Brain microvascular endothelial cell (primary cell): ENCODE data around the gene GNG7.
A peak's percentile ranks its signal among the peaks of the same experiment; 100 is the strongest.
"Not testable (repeated sequence)": the region's sequence is repeated elsewhere in the genome, so short reads cannot be mapped to it uniquely, and the experiment has no call there.

Source experiments
- DNase-seq: peaks from one replicate; pipeline ENCODE4 v3.0.0-alpha.2; 2020
- H3K27ac ChIP-seq: fragments of 250-450 bp; sonication (Bioruptor Pico); 2 replicates; pipeline ENCODE4 v1.5.1; 2020; ENCODE audit warnings: mild to moderate bottlenecking, moderate library complexity
- H3K27me3 ChIP-seq: fragments of 250-450 bp; sonication (Bioruptor Pico); replicated peaks from 2 replicates; pipeline ENCODE4 v1.5.1; 2020; ENCODE audit warnings: mild to moderate bottlenecking
- H3K36me3 ChIP-seq: fragments of 250-450 bp; sonication (Bioruptor Pico); replicated peaks from 2 replicates; pipeline ENCODE4 v1.5.1; 2020; ENCODE audit warnings: mild to moderate bottlenecking
- H3K4me3 ChIP-seq: 2 replicates; pipeline ENCODE4 v1.5.1; 2011; ENCODE audit warnings: low read depth, mild to moderate bottlenecking, control low read depth, low read length, moderate library complexity
- in situ Hi-C: cut with HindIII; loops from 2 replicates; pipeline ENCODE4 v1.10.0; 2017; ENCODE audit warnings: low sequenced_read_pairs, low pct_ligation_motif_present
- TF ChIP-seq, protein P1 (sequence below): IDR thresholded peaks from 2 replicates; pipeline ENCODE4 v1.5.1; 2011; ENCODE audit warnings: low read depth, mild to moderate bottlenecking, moderate library complexity, low read length, control low read depth, inconsistent platforms; ENCODE audit errors: missing control alignments

GNG7 gene

DNA sequence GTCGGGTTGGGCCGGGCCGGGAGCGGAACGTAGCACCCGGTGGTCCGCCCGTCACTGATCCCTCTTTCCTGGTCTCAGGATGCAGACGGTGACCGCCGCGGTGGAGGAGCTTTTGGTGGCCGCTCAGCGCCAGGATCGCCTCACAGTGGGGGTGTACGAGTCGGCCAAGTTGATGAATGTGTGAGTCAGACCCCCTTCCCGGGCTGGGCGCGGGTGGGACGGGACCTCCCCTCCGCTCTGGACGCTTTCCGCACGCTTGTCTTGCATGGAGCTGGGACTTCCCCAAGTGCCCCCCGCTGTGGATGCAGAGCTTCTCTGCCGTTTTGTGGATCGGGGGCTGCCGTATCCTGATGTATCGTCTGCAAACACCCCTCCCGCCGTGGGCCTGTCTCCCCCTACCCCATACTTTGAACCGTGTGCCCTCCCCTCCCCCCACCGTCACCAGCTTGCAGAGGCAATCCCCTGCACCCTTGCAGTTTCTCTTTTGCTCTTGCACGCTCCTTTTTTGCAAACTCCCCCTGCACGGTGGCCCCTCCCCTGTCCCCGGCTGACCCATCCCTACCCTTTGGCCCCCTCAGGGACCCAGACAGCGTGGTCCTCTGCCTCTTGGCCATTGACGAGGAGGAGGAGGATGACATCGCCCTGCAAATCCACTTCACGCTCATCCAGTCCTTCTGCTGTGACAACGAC lies 225.9 kb downstream of the GNG7 start:
- peak overlapping the region; percentile 95 for H3K27ac ChIP-seq
- H3K27me3 ChIP-seq = no peaks in the 10 kb centered on the region
- peak overlapping the region; percentile 100 for H3K4me3 ChIP-seq
- H3K36me3 ChIP-seq = peaks cover 20% of the 10 kb centered on the region
- DNase-seq = peak; percentile 77
- TF ChIP-seq, protein P1, sequence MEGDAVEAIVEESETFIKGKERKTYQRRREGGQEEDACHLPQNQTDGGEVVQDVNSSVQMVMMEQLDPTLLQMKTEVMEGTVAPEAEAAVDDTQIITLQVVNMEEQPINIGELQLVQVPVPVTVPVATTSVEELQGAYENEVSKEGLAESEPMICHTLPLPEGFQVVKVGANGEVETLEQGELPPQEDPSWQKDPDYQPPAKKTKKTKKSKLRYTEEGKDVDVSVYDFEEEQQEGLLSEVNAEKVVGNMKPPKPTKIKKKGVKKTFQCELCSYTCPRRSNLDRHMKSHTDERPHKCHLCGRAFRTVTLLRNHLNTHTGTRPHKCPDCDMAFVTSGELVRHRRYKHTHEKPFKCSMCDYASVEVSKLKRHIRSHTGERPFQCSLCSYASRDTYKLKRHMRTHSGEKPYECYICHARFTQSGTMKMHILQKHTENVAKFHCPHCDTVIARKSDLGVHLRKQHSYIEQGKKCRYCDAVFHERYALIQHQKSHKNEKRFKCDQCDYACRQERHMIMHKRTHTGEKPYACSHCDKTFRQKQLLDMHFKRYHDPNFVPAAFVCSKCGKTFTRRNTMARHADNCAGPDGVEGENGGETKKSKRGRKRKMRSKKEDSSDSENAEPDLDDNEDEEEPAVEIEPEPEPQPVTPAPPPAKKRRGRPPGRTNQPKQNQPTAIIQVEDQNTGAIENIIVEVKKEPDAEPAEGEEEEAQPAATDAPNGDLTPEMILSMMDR = no peak
- in situ Hi-C loops = no loop called here

DNA sequence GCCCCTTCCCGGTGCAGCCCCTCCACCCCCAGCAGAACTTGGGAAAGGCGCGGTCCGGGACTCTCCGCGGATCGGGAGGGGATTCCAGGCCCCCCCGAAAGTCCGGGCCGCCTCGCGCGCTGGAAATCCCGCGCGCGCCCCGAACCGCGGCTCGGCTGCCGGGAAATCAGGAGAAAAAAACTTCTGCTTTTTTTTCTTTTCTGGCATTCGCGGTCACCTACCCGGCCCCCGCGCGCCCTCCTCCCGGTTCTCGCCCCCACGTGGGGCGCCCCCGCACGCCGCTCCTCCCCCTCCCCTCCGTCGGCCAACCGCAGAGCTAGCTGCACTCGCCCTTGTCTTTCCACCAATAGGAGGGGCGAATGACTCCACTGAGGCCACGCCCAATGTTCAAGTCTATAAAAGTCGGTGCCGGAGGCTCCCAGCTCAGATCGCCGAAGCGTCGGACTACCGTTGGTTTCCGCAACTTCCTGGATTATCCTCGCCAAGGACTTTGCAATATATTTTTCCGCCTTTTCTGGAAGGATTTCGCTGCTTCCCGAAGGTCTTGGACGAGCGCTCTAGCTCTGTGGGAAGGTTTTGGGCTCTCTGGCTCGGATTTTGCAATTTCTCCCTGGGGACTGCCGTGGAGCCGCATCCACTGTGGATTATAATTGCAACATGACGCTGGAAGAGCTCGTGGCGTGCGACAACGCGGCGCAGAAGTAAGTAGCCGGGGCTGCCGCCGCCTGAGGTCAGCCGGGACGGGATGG lies 226.6 kb downstream of the GNG7 start, which contains the start of gene GADD45B:
Gene GADD45B, plus strand, starts transcription at position 426 of the 749 bp plus-strand sequence. Its CDS starts 232 bp downstream, at position 658.
- Histone ChIP-seq H3K27ac (peak within 1 kb of the TSS; percentile 95), H3K27me3 (no peaks in the 10 kb centered on the region), H3K4me3 (peak within 1 kb of the TSS; percentile 100), H3K36me3 (peaks cover 20% of the 10 kb centered on the region)
- TF ChIP-seq, protein P1 = no peak
- in situ Hi-C loops = no loop called here
- DNase-seq = peak; percentile 97

DNA sequence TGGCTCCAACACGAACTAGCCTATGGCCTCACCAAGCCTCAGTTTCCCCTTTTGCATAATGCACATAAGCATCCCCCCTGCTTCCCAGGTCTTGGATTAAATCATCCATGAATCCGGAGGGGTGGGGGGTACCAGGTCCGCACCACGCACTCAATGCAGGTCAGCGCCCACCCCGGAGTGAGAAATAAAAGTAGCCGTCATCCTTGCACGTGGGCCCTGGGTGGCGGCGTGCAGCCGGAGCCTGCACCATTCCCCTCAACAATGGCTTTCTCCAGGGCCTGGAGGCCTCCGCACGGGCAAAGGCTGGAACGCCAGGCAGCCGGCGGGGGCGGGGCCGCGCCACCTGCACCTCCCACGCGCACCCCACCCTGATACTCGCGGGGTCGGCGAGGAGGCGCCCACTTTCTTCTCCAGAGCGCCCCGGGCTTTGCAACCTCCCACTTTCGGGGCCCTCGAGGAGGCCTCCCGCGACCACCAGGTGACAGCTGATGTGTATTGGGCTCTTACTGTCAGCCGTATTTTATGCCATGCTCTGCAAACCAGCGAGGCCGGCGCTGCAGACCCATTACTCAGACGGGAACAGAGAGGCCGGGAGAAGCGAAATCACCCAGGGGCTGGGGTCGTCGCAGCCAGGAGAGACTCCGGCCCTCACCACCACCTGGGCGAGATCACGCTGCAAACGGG lies 227.3 kb downstream of the GNG7 start:
- H3K27ac ChIP-seq = peak overlapping the region; percentile 85
- TF ChIP-seq, protein P1 = no peak
- in situ Hi-C loops = no loop called here
- H3K4me3 ChIP-seq = peak overlapping the region; percentile 60
- peak; percentile 58 for DNase-seq
- peaks cover 20% of the 10 kb centered on the region for H3K36me3 ChIP-seq
- no peaks in the 10 kb centered on the region for H3K27me3 ChIP-seq

DNA sequence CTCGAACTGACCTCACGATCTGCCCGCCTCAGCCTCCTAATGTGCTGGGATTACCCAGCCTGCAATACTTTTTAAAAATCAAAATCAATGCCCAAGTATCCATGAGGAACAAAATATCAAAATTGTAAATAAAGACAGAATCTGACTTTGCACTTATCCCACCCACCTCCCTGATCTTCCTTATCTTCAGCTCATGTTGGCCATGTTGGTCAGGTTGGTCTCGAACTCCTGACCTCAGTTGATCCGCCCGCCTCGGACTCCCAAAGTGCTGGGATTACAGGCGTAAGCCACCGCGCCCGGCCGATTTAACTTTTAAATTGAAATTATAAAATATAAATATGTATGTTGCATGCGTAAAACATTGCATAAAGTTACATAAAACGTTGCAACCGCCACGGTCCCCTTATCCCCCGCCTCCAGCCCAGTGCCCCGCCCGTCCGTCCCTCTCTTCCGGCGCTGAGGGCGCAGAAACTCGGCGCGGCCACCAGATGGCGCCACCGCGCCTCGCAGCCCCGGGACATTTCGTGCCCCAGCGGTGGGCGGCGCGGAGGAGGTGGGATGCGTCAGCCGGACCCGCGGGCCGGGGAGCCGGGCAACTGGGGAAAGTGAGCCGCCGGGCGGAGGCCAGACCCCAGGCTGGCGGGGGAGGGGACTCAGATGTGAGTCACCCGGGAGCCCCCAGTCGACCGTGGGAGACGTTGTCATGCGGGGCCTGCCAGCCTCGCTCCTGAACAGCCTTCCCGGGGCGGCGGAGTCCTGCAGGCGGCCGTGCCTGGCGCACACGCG lies 228.1 kb downstream of the GNG7 start:
- peak overlapping the region; percentile 85 for H3K27ac ChIP-seq
- in situ Hi-C loops = no loop called here

DNA sequence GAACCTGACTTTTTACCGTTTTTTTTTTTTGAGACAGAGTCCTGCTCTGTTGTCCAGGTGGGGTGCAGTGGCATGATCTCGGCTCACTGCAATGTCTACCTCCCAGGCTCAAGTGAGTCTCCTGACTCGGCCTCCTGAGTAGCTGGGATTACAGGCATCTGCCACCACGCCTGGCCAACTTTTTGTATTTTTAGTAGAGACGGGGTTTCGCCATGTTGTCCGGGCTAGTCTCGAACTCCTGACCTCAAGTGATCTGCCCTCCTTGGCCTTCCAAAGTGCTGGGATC lies 232.6 kb downstream of the GNG7 start:
- H3K4me3 ChIP-seq, H3K27ac ChIP-seq, H3K36me3 ChIP-seq, DNase-seq, H3K27me3 ChIP-seq, in situ Hi-C loops: not testable (repeated sequence)

More for the DNA sequence above, 228.1 kb downstream of the GNG7 start:
- Histone ChIP-seq H3K27me3 (no peaks in the 10 kb centered on the region), H3K36me3 (peaks cover 20% of the 10 kb centered on the region), H3K4me3 (peak overlapping the region; percentile 60)
- TF ChIP-seq, protein P1 = peak; percentile 78
- peak; percentile 83 for DNase-seq
